ENCODE measurements around the gene CUL2. TPM values are rescaled to one million over a fixed set of nuclear protein-coding genes. Genes with fewer than 3 reads are reported as not detected.
"Not testable (repeated sequence)": the region's sequence is repeated elsewhere in the genome, so short reads cannot be mapped to it uniquely, and the experiment has no call there.

The CUL2 gene
- total and polyA plus RNA-seq, 2 donors (not counting 1 experiment from before 2014, with no cell fraction given), result 7.3 to 36.9 TPM

GRCh38 chr10:34994565-34995142, 95.5 kb downstream of the CUL2 start:
- Mint-ChIP-seq H3K9me3 (ENCODE audit: insufficient read depth) (no peaks in the 10 kb centered on the region), H3K4me1 (peaks cover 8% of the 10 kb centered on the region), H3K27ac (no peak overlapping the region), H3K27me3 (no peaks in the 10 kb centered on the region), H3K4me3 (no peak overlapping the region)
- intact Hi-C loops (cut with micrococcal nuclease), result loop anchor here (10.0 kb wide), 1 partner anchor 220 kb away; no protein-coding TSS in a partner anchor
- H3K4me2 ChIP-seq (replicated peaks; ENCODE audit: low read depth, low read length, poor library complexity, severe bottlenecking), result no peak overlapping the region
- no peak overlapping the region for H3K9ac ChIP-seq (ENCODE audit: low read length)
- peaks cover 0 to 1% of the 10 kb centered on the region in 2 experiments for H3K36me3 ChIP-seq (replicated peaks in 1 of 2; ENCODE audit: control extremely low read depth in 1 of 2, control insufficient read depth in 1 of 2, extremely low read depth in 1 of 2, insufficient read depth in 2 of 2, low read length in 1 of 2)
- H3K27ac ChIP-seq (ENCODE audit: low read length in 2 of 2), result no peak overlapping the region
- H3K27me3 ChIP-seq (replicated peaks in 1 of 4; ENCODE audit: control extremely low read depth in 1 of 4, control insufficient read depth in 3 of 4, insufficient read depth in 4 of 4, low read length in 3 of 4), result no peaks in the 10 kb centered on the region
- DNase-seq (peak; percentile 12), ATAC-seq (ENCODE audit: low read depth) (peak; percentile 51)
- H3K4me3 ChIP-seq (ENCODE audit: control extremely low read depth in 1 of 5, extremely low read depth in 1 of 5, insufficient read depth in 1 of 5, low read depth in 2 of 5, low read length in 4 of 5), result no peak overlapping the region
- WGBS (ENCODE audit: insufficient coverage), result 27% methylated on average over 6 of the region's 7 CpGs
- no peak overlapping the region for H2AFZ ChIP-seq (ENCODE audit: insufficient read depth, low read depth, low read length, poor library complexity, severe bottlenecking)
- H3K4me1 ChIP-seq (ENCODE audit: control insufficient read depth in 2 of 2, insufficient read depth in 2 of 2, low read length in 2 of 2), result no peaks in the 10 kb centered on the region
- no peaks in the 10 kb centered on the region for H3K79me2 ChIP-seq (ENCODE audit: control insufficient read depth, insufficient read depth, low read length)
- POLR2A ChIA-PET, result no interaction called here
- CTCF ChIA-PET, result interaction anchor here (1.2 to 2.1 kb wide), 5 partner anchors 10 to 224 kb away, joined by 3 to 24 read pairs (median 6); no protein-coding TSS in a partner anchor
- no peaks in the 10 kb centered on the region for H4K20me1 ChIP-seq (ENCODE audit: control insufficient read depth, insufficient read depth, low read length, poor library complexity, severe bottlenecking)
- TF ChIP-seq EZH2 (IDR thresholded peaks at IDR 0.05; ENCODE audit: borderline replicate concordance, insufficient read depth, low read depth, low read length, poor library complexity, severe bottlenecking) (no peak), CTCF (IDR thresholded peaks at IDR 0.05) (peak; percentile 46)
- H3K9me3 ChIP-seq (ENCODE audit: control extremely low read depth in 1 of 3, control insufficient read depth in 2 of 3, insufficient read depth in 1 of 3, low read length in 2 of 3), result no peaks in the 10 kb centered on the region

- no peak overlapping the region for H2AFZ ChIP-seq (ENCODE audit: insufficient read depth, low read depth, low read length, poor library complexity, severe bottlenecking)
- no peak overlapping the region for H3K4me2 ChIP-seq (replicated peaks; ENCODE audit: low read depth, low read length, poor library complexity, severe bottlenecking)
- no peak for DNase-seq
- WGBS (ENCODE audit: insufficient coverage), result no CpG with 5 or more reads among the region's 1 CpG
- no peak overlapping the region for H3K27ac Mint-ChIP-seq
- H3K9me3 ChIP-seq (ENCODE audit: control extremely low read depth in 1 of 3, control insufficient read depth in 2 of 3, insufficient read depth in 1 of 3, low read length in 2 of 3), result no peaks in the 10 kb centered on the region
- no peaks in the 10 kb centered on the region for H3K4me1 ChIP-seq (ENCODE audit: control insufficient read depth in 2 of 2, insufficient read depth in 2 of 2, low read length in 2 of 2)
- no peak overlapping the region for H3K4me3 ChIP-seq (ENCODE audit: control extremely low read depth in 1 of 5, extremely low read depth in 1 of 5, insufficient read depth in 1 of 5, low read depth in 2 of 5, low read length in 4 of 5)
- peaks cover 8% of the 10 kb centered on the region for H3K4me1 Mint-ChIP-seq
- H3K27ac ChIP-seq (ENCODE audit: low read length in 2 of 2), result no peak overlapping the region
- no peaks in the 10 kb centered on the region for H3K9me3 Mint-ChIP-seq (ENCODE audit: insufficient read depth)
- ChIA-PET CTCF (interaction anchor here (0.7 to 2.1 kb wide), 6 partner anchors 9 to 306 kb away, joined by 3 to 24 read pairs (median 5); no protein-coding TSS in a partner anchor), POLR2A (no interaction called here)
- H3K27me3 Mint-ChIP-seq, result no peaks in the 10 kb centered on the region
- TF ChIP-seq EZH2 (IDR thresholded peaks at IDR 0.05; ENCODE audit: borderline replicate concordance, insufficient read depth, low read depth, low read length, poor library complexity, severe bottlenecking) (no peak), CTCF (IDR thresholded peaks at IDR 0.05) (no peak)
- no peaks in the 10 kb centered on the region for H3K36me3 ChIP-seq (replicated peaks in 1 of 2; ENCODE audit: control extremely low read depth in 1 of 2, control insufficient read depth in 1 of 2, extremely low read depth in 1 of 2, insufficient read depth in 2 of 2, low read length in 1 of 2)
- no peak overlapping the region for H3K9ac ChIP-seq (ENCODE audit: low read length)
- no peak overlapping the region for H3K4me3 Mint-ChIP-seq
- no peaks in the 10 kb centered on the region for H3K79me2 ChIP-seq (ENCODE audit: control insufficient read depth, insufficient read depth, low read length)
- no peaks in the 10 kb centered on the region for H4K20me1 ChIP-seq (ENCODE audit: control insufficient read depth, insufficient read depth, low read length, poor library complexity, severe bottlenecking)
- H3K27me3 ChIP-seq (replicated peaks in 1 of 4; ENCODE audit: control extremely low read depth in 1 of 4, control insufficient read depth in 3 of 4, insufficient read depth in 4 of 4, low read length in 3 of 4), result no peaks in the 10 kb centered on the region
- no peak for ATAC-seq (ENCODE audit: low read depth)
- intact Hi-C loops (cut with micrococcal nuclease), result loop anchor here (10.0 kb wide), 1 partner anchor 221 kb away; no protein-coding TSS in a partner anchor
Measured at GRCh38 chr10:34993782-34994181, 96.4 kb downstream of the CUL2 start.

- H3K4me1 Mint-ChIP-seq; H3K27ac ChIP-seq (ENCODE audit: low read length in 2 of 2); CTCF ChIA-PET; H3K9ac ChIP-seq (ENCODE audit: low read length); H3K36me3 ChIP-seq (replicated peaks in 1 of 2; ENCODE audit: control extremely low read depth in 1 of 2, control insufficient read depth in 1 of 2, extremely low read depth in 1 of 2, insufficient read depth in 2 of 2, low read length in 1 of 2); POLR2A ChIA-PET; H3K9me3 Mint-ChIP-seq (ENCODE audit: insufficient read depth); H3K4me1 ChIP-seq (ENCODE audit: control insufficient read depth in 2 of 2, insufficient read depth in 2 of 2, low read length in 2 of 2); H4K20me1 ChIP-seq (ENCODE audit: control insufficient read depth, insufficient read depth, low read length, poor library complexity, severe bottlenecking); H2AFZ ChIP-seq (ENCODE audit: insufficient read depth, low read depth, low read length, poor library complexity, severe bottlenecking); H3K27ac Mint-ChIP-seq; H3K27me3 Mint-ChIP-seq; H3K9me3 ChIP-seq (ENCODE audit: control extremely low read depth in 1 of 3, control insufficient read depth in 2 of 3, insufficient read depth in 1 of 3, low read length in 2 of 3); H3K79me2 ChIP-seq (ENCODE audit: control insufficient read depth, insufficient read depth, low read length); H3K4me3 Mint-ChIP-seq; H3K4me3 ChIP-seq (ENCODE audit: control extremely low read depth in 1 of 5, extremely low read depth in 1 of 5, insufficient read depth in 1 of 5, low read depth in 2 of 5, low read length in 4 of 5); ATAC-seq (ENCODE audit: low read depth); DNase-seq; H3K4me2 ChIP-seq (replicated peaks; ENCODE audit: low read depth, low read length, poor library complexity, severe bottlenecking); H3K27me3 ChIP-seq (replicated peaks in 1 of 4; ENCODE audit: control extremely low read depth in 1 of 4, control insufficient read depth in 3 of 4, insufficient read depth in 4 of 4, low read length in 3 of 4): not testable (repeated sequence)
- intact Hi-C loops (cut with micrococcal nuclease), result loop anchor here (10.0 kb wide), 1 partner anchor 224 kb away; no protein-coding TSS in a partner anchor
- WGBS (ENCODE audit: insufficient coverage), result 100% methylated on average over 1 of the region's 1 CpG
Measured at GRCh38 chr10:34991117-34991516, 99.0 kb downstream of the CUL2 start.

All from B cell (primary cell).